Ishikawa (cell line): ENCODE results near the gene KLHL25.

Experiments
- CEBPB ChIP-seq: IDR thresholded peaks from 2 replicates; pipeline ENCODE4 v1.6.1; 2012
- EP300 ChIP-seq: IDR thresholded peaks from 2 replicates; pipeline ENCODE4 v1.6.1; 2012; ENCODE audit warnings: borderline replicate concordance
- FOXM1 ChIP-seq: IDR thresholded peaks from 2 replicates; pipeline ENCODE4 v1.6.1; 2012; ENCODE audit warnings: low read depth, borderline replicate concordance
- RAD21 ChIP-seq: IDR thresholded peaks from 2 replicates; pipeline ENCODE4 v1.6.1; 2012; ENCODE audit warnings: low read depth
- TAF1 ChIP-seq: IDR thresholded peaks from 2 replicates; pipeline ENCODE4 v1.6.1; 2012; ENCODE audit warnings: low read depth, mild to moderate bottlenecking
- TF ChIP-seq, protein P1 (sequence below): IDR thresholded peaks from 2 replicates; pipeline ENCODE4 v1.6.1; 2012

DNA sequence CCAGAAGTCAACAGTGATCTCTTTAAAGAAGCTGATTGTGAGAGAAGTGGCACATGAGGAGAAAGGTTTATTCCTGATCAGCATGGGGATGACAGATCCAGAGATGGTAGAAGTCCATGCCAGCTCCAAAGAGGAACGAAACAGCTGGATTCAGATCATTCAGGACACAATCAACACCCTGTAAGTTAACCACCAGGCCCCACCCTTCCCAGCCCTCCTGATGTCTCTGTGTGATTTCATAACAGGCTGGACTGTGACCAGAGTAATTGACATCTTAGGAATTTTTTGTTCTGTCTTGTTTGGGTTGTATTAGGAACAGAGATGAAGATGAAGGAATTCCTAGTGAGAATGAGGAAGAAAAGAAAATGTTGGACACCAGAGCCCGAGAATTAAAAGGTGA lies 67.7 kb downstream of the KLHL25 start:
- TF ChIP-seq CEBPB: no peak
- TF ChIP-seq RAD21: no peak
- TF ChIP-seq EP300: no peak
- TF ChIP-seq TAF1: no peak
- TF ChIP-seq, protein P1, sequence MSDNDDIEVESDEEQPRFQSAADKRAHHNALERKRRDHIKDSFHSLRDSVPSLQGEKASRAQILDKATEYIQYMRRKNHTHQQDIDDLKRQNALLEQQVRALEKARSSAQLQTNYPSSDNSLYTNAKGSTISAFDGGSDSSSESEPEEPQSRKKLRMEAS: no peak
- TF ChIP-seq FOXM1: no peak
